Pons (tissue), 1 donor: ENCODE results near the gene NME8.

Experiments
- DNase-seq: peaks from one replicate; pipeline ENCODE4 v3.0.0-alpha.2; 2016; ENCODE audit warnings: low spot score

NME8 gene

GRCh38 chr7:37933018-37933566 lies 84.7 kb downstream of the NME8 start:
- DNase-seq, result no peak

GRCh38 chr7:37942934-37943610 lies 94.7 kb downstream of the NME8 start:
- DNase-seq, result no peak

- DNase-seq, result peak; percentile 65
Measured at GRCh38 chr7:37943905-37944736, 95.7 kb downstream of the NME8 start.

GRCh38 chr7:37944737-37945054 lies 96.3 kb downstream of the NME8 start:
- DNase-seq, result no peak

- DNase-seq, result no peak
Measured at GRCh38 chr7:37945336-37945735, 96.9 kb downstream of the NME8 start.

GRCh38 chr7:37947138-37947940 lies 98.9 kb downstream of the NME8 start:
- DNase-seq, result no peak

GRCh38 chr7:37947941-37948210 lies 99.5 kb downstream of the NME8 start:
- DNase-seq, result no peak
